Suprapubic skin (tissue), 4 donors: ENCODE results near the gene TFRC. TPM values are rescaled to one million over a fixed set of nuclear protein-coding genes. Genes with fewer than 3 reads are reported as not detected.
"Not testable (repeated sequence)": the region's sequence is repeated elsewhere in the genome, so short reads cannot be mapped to it uniquely, and the experiment has no call there.

Source experiments
- DNase-seq, 2 donors: peaks; one replicate each; pipeline ENCODE4 v3.0.0-alpha.2; 2019; ENCODE audit warnings: low spot score in 2 of 2
- H3K27ac ChIP-seq: fragments of 200-600 bp; sonication (generic); one replicate; pipeline ENCODE4 v1.5.1; 2019
- H3K27me3 ChIP-seq: fragments of 200-600 bp; sonication (generic); one replicate; pipeline ENCODE4 v1.5.1; 2019
- H3K36me3 ChIP-seq: fragments of 200-600 bp; sonication (generic); one replicate; pipeline ENCODE4 v1.5.1; 2019
- H3K4me1 ChIP-seq: fragments of 200-600 bp; sonication (generic); one replicate; pipeline ENCODE4 v1.5.1; 2019
- H3K4me3 ChIP-seq: fragments of 200-600 bp; sonication (generic); one replicate; pipeline ENCODE4 v1.5.1; 2019; ENCODE audit warnings: mild to moderate bottlenecking
- H3K9me3 ChIP-seq: fragments of 200-600 bp; sonication (generic); one replicate; pipeline ENCODE4 v1.5.1; 2019
- CTCF ChIP-seq, 2 donors: fragments of 200-600 bp in 1 of 2; fragments of 450-650 bp in 1 of 2; sonication (generic) in 1 of 2; IDR thresholded peaks; one replicate each; pipeline ENCODE4 v1.5.1; 2016 to 2019; ENCODE audit warnings: antibody characterized with exemption in 2 of 2, mild to moderate bottlenecking in 1 of 2, moderate library complexity in 1 of 2
- EP300 ChIP-seq: sonication (generic); formaldehyde crosslinking; IDR thresholded peaks from one replicate; pipeline ENCODE4 v1.6.1; 2017; ENCODE audit warnings: antibody characterized with exemption
- POLR2A ChIP-seq, 2 donors: fragments of 450-650 bp; IDR thresholded peaks; one replicate each; pipeline ENCODE4 v1.6.1; 2017; ENCODE audit warnings: antibody characterized with exemption in 2 of 2, mild to moderate bottlenecking in 2 of 2, moderate library complexity in 2 of 2
- POLR2AphosphoS5 ChIP-seq, 3 donors: sonication (generic); formaldehyde crosslinking; IDR thresholded peaks; one replicate each; pipeline ENCODE4 v1.6.1; 2017; ENCODE audit warnings: antibody characterized with exemption in 3 of 3
- WGBS: methylation state at CpG from one replicate; pipeline ENCODE4 v1.1.5; 2018; 5-methylcytosine and 5-hydroxymethylcytosine counted together
- total RNA-seq, 4 donors: library from RNA; depleted of rRNA; stranded (reverse); fragments of >200 nt; gene quantifications; one replicate each; pipeline ENCODE4 v1.1.0, GENCODE V29; 2016

The TFRC gene
- total RNA-seq, 4 donors from 2014 or later, result 67.6 to 163 (median 70.4) TPM

DNA sequence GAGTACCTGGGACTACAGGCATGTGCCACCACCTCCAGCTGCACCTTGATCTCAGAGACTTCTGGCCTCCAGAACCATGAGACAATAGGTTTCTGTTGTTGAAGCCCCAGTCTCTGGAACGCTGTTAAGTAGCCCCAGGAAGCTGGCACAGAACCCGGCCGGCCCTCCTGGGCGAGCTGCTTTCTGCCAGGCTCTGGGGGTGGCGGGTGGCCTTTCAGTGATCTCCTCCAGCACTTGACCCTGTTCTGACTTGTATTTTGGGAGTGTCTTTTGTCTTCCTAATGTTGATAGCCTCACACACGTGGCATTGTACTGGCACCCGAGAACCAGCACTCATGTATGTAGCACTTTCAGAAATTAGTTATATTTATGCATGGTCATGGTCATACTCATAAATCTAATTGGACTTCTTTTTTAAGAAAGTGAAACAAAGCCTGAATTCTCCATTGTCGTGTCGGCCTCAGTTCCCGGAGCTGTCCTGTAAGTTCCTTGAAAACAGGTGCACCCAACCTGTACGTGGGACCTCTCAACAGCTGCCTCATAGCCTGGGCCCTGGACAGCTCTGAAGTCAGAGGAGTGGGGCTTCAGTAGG is 74.0 kb downstream of the TFRC start:
- no peaks in the 10 kb centered on the region for H3K36me3 ChIP-seq
- TF ChIP-seq POLR2AphosphoS5 (IDR thresholded peaks at IDR 0.05) (no peak), POLR2A (IDR thresholded peaks at IDR 0.05) (no peak), EP300 (no peak), CTCF (IDR thresholded peaks at IDR 0.05) (no peak)
- 75% methylated on average over 10 of the region's 11 CpGs for WGBS
- H3K27ac ChIP-seq, result no peak overlapping the region
- H3K4me1 ChIP-seq, result no peaks in the 10 kb centered on the region
- no peak overlapping the region for H3K4me3 ChIP-seq
- no peak for DNase-seq
- no peaks in the 10 kb centered on the region for H3K9me3 ChIP-seq
- H3K27me3 ChIP-seq, result peaks cover 8% of the 10 kb centered on the region

DNA sequence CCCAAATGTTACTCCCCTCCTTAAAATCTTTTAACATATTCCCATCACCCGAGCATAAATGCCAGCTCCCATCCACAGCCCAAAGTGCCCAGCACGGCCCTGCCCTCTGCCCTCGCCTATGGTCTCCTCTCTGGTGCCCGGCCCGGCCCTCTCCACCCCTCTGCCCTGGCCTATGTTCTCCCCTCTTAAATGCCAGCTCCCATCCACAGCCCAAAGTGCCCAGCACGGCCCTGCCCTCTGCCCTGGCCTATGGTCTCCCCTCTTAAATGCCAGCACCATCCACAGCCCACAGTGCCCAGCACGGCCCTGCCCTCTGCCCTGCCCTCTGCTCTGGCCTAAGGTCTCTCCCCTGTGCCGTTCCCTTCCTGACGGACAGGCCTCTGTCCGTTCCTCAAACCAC is 76.6 kb downstream of the TFRC start:
- H3K4me1 ChIP-seq, H3K4me3 ChIP-seq, H3K36me3 ChIP-seq, H3K9me3 ChIP-seq, DNase-seq, H3K27ac ChIP-seq: not testable (repeated sequence)
- WGBS, result 74% methylated on average over 10 of the region's 10 CpGs
- H3K27me3 ChIP-seq, result peaks cover 12% of the 10 kb centered on the region

- not testable (repeated sequence) for H3K4me1 ChIP-seq, DNase-seq, H3K27ac ChIP-seq, H3K36me3 ChIP-seq, H3K4me3 ChIP-seq, H3K9me3 ChIP-seq
- 83% methylated on average over 17 of the region's 17 CpGs for WGBS
- peaks cover 19% of the 10 kb centered on the region for H3K27me3 ChIP-seq
Measured at GRCh38 chr3:196004359-196005052, 77.4 kb downstream of the TFRC start.

DNA sequence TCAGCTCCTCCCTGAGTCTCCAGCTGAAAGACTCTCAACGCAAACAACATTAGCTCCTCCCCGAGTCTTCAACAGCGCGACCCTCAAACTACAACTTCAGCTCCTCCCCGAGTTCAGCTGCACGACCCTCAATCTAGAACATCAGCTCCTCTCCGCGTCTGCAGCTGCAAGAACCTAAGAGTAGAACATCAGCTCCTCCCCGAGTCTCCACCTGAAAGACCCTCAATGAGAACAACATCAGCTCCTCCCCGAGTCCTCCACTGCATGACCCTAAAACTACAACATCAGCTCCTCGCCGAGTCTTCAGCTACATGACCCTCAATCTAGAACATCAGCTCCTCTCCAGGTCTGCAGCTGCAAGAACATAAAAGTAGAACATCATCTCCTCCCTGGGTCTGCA is 78.3 kb downstream of the TFRC start:
- DNase-seq, result no peak
- WGBS, result 85% methylated on average over 12 of the region's 12 CpGs

DNA sequence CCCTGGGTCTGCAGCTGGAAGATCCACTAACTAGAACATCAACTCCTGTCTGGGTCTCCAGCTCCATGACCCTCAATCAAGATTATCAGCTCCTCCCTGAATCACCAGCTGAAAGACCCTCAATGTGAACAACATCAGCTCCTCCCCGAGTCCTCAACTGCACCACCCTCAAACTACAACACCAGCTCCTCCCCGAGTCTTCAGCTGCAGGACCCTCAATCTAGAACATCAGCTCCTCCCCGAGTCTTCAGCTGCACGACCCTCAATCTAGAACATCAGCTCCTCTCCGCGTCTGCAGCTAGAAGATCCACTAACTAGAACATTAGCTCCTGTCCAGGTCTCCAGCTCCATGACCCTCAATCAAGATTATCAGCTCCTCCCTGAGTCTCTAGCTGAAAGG is 79.2 kb downstream of the TFRC start:
- H3K4me1 ChIP-seq, H3K9me3 ChIP-seq: not testable (repeated sequence)
- H3K27me3 ChIP-seq, result peaks cover 16% of the 10 kb centered on the region

More for the DNA sequence above, 78.3 kb downstream of the TFRC start:
- Histone ChIP-seq H3K4me1 (no peaks in the 10 kb centered on the region), H3K36me3 (no peaks in the 10 kb centered on the region), H3K9me3 (no peaks in the 10 kb centered on the region), H3K27ac (no peak overlapping the region), H3K27me3 (peaks cover 16% of the 10 kb centered on the region), H3K4me3 (no peak overlapping the region)
- TF ChIP-seq CTCF (IDR thresholded peaks at IDR 0.05), result no peak
- TF ChIP-seq EP300, result no peak
- no peak for TF ChIP-seq POLR2AphosphoS5 (IDR thresholded peaks at IDR 0.05)
- no peak for TF ChIP-seq POLR2A (IDR thresholded peaks at IDR 0.05)

GRCh38 chr3:196001240-196001639 is 80.7 kb downstream of the TFRC start:
- H3K9me3 ChIP-seq, H3K36me3 ChIP-seq, H3K27ac ChIP-seq, H3K4me1 ChIP-seq, DNase-seq, H3K4me3 ChIP-seq: not testable (repeated sequence)
- WGBS, result 92% methylated on average over 7 of the region's 7 CpGs
- H3K27me3 ChIP-seq, result peaks cover 16% of the 10 kb centered on the region

More for the DNA sequence above, 79.2 kb downstream of the TFRC start:
- H3K27ac ChIP-seq, H3K36me3 ChIP-seq, H3K4me3 ChIP-seq, DNase-seq: not testable (repeated sequence)
- WGBS, result 93% methylated on average over 6 of the region's 6 CpGs

DNA sequence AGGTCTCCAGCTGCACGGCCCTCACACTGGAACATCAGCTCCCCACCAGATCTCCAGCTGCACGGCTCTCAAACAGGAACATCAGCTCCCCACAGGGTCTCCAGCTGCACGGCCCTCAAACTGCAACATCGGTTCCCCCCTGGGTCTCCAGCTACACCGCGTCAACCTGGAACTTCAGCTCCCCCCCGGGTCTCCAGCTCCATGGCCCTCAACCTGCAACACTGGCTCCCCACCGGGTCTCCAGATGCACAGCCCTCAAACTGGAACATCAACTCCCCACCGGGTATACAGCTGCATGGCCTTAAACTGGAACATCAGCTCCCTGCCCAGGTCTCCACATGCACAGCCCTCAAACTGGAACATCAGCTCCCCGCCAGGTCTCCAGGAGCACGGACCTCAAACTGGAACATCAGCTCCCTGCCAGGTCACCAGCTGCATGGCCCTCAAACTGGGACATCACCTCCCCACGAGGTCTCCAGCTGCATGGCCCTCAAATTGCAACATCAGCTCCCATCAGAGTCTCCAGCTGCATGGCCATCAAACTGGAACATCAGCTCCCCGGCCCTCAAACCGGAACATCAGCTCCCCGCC is 81.4 kb downstream of the TFRC start:
- not testable (repeated sequence) for H3K36me3 ChIP-seq, H3K4me3 ChIP-seq, H3K4me1 ChIP-seq, DNase-seq, H3K27ac ChIP-seq, H3K9me3 ChIP-seq
- 60% methylated on average over 7 of the region's 15 CpGs for WGBS
- H3K27me3 ChIP-seq, result peaks cover 16% of the 10 kb centered on the region

DNA sequence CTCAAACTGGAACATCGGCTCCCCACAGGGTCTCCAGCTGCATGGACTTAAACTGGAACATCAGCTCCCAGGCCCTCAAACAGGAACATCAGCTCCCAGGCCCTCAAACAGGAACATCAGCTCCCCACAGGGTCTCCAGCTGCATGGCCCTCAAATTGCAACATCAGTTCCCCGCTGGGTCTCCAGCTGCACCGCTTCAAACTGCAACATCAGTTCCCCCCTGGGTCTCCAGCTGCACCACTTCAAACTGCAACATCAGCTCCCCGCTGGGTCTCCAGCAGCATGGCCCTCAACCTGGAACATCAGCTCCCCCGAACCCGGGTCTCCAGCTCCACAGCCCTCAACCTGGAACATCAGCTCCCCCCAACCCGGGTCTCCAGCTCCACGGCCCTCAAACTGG is 82.0 kb downstream of the TFRC start:
- DNase-seq, result no peak
- Histone ChIP-seq H3K9me3 (no peaks in the 10 kb centered on the region), H3K4me1 (no peaks in the 10 kb centered on the region), H3K27ac (no peak overlapping the region), H3K4me3 (no peak overlapping the region), H3K36me3 (no peaks in the 10 kb centered on the region), H3K27me3 (peaks cover 16% of the 10 kb centered on the region)
- 72% methylated on average over 5 of the region's 8 CpGs for WGBS
- TF ChIP-seq POLR2AphosphoS5 (IDR thresholded peaks at IDR 0.05) (no peak), CTCF (IDR thresholded peaks at IDR 0.05) (no peak), EP300 (no peak), POLR2A (IDR thresholded peaks at IDR 0.05) (no peak)
